K562 (cell line): ENCODE results near the gene SMG5. TPM values are rescaled to one million over a fixed set of nuclear protein-coding genes. Genes with fewer than 3 reads are reported as not detected.

ENCODE experiments used
- BCOR ChIP-seq: fragments of 450-650 bp; IDR thresholded peaks from 2 replicates; pipeline ENCODE4 v1.6.1; 2016
- CTCFL ChIP-seq: IDR thresholded peaks from 2 replicates; pipeline ENCODE4 v1.6.1; 2011; ENCODE audit warnings: borderline replicate concordance, low read depth, mild to moderate bottlenecking, moderate library complexity, low read length; ENCODE audit not compliant: insufficient read depth, poor library complexity, severe bottlenecking
- HMBOX1 ChIP-seq: sonication (generic); IDR thresholded peaks from 2 replicates; pipeline ENCODE4 v1.6.1; 2016
- MEIS2 ChIP-seq: fragments of 450-650 bp; IDR thresholded peaks from 2 replicates; pipeline ENCODE4 v1.6.1; 2014; ENCODE audit warnings: mild to moderate bottlenecking; ENCODE audit not compliant: partially characterized antibody
- NR2F6 ChIP-seq: fragments of 450-650 bp; formaldehyde crosslinking; IDR thresholded peaks from 2 replicates; pipeline ENCODE4 v1.4.0; 2020; ENCODE audit warnings: mild to moderate bottlenecking
- RNF219 ChIP-seq: fragments of 250-450 bp; sonication (Bioruptor Pico); IDR thresholded peaks from 2 replicates; pipeline ENCODE4 v1.5.0; 2022; ENCODE audit warnings: mild to moderate bottlenecking
- UBTF ChIP-seq, 2 experiments: IDR thresholded peaks; 2 replicates each; pipeline ENCODE4 v1.6.1; 2012; ENCODE audit warnings: improper control_type of control experiment in 2 of 2, low read depth in 2 of 2, low read length in 2 of 2, borderline replicate concordance in 1 of 2
- ZNF431 ChIP-seq: sonication (generic); formaldehyde crosslinking; IDR thresholded peaks from 2 replicates; pipeline ENCODE4 v1.8.0; 2022; ENCODE audit warnings: mild to moderate bottlenecking, missing genetic modification reagents
- ZNF445 ChIP-seq: fragments of 250-450 bp; sonication (Bioruptor Pico); IDR thresholded peaks from 2 replicates; pipeline ENCODE4 v1.4.0; 2020; ENCODE audit warnings: low read depth, mild to moderate bottlenecking, moderate library complexity
- ZSCAN29 ChIP-seq: fragments of 450-650 bp; IDR thresholded peaks from 2 replicates; pipeline ENCODE4 v1.6.1; 2017
- polyA plus RNA-seq, 8 experiments: library from polyadenylated mRNA; depleted of rRNA in 4 of 8; stranded (reverse) in 5 of 8; unstranded in 3 of 8; fragments of >200 nt; fragmentation: Nextera tagmentation in 2 of 8; fragmentation: Illumina TruSeq in 1 of 8; extraction: Ambion mirVana in 2 of 8; extraction: Trizol in 1 of 8; gene quantifications; 2 replicates each; pipeline versions ENCODE4 v1.2.1 to v1.2.3, GENCODE V29; 2011 to 2014; ENCODE audit warnings: inconsistent platforms in 1 of 8, missing spikeins in 1 of 8
- total RNA-seq, 7 experiments: library from RNA; depleted of rRNA in 6 of 7; stranded (reverse); fragments of >200 nt in 6 of 7; fragmentation: Illumina TruSeq in 2 of 7; extraction: Trizol in 2 of 7; gene quantifications; 2 replicates each; pipeline versions ENCODE4 v1.2.1 to v1.2.3, GENCODE V29; 2011 to 2021; ENCODE audit warnings: low replicate concordance in 1 of 7
- TF ChIP-seq, protein P1 (sequence below): fragments of 250-450 bp; sonication (Bioruptor Pico); IDR thresholded peaks from 2 replicates; pipeline ENCODE4 v1.4.0; 2020

The SMG5 gene
- total and polyA plus RNA-seq, 9 of the 15 experiments (the other 6 are each of a cell fraction or from before 2014, with no cell fraction given), result 1.4 to 85.9 (median 53.0) TPM

DNA sequence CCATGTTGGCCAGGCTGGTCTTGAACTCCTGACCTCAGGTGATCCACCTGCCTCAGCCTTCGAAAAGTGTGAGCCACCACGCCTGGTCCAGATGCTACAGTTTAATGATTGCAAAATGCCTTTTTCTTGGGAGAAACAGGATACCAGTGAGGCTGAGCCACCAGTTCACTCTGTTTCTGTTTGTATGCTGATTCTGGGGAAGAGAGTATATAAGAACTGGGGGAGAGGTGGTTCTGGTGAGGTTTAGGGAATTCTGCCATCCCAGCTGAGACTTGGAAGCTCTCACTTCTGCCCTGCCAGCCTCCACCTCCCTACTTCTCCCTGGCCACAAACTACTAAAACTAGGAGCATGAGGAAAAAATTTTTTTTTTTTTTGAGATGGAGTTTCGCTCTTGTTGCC is 77.9 kb downstream of the SMG5 start (continued):
- TF ChIP-seq, protein P1, sequence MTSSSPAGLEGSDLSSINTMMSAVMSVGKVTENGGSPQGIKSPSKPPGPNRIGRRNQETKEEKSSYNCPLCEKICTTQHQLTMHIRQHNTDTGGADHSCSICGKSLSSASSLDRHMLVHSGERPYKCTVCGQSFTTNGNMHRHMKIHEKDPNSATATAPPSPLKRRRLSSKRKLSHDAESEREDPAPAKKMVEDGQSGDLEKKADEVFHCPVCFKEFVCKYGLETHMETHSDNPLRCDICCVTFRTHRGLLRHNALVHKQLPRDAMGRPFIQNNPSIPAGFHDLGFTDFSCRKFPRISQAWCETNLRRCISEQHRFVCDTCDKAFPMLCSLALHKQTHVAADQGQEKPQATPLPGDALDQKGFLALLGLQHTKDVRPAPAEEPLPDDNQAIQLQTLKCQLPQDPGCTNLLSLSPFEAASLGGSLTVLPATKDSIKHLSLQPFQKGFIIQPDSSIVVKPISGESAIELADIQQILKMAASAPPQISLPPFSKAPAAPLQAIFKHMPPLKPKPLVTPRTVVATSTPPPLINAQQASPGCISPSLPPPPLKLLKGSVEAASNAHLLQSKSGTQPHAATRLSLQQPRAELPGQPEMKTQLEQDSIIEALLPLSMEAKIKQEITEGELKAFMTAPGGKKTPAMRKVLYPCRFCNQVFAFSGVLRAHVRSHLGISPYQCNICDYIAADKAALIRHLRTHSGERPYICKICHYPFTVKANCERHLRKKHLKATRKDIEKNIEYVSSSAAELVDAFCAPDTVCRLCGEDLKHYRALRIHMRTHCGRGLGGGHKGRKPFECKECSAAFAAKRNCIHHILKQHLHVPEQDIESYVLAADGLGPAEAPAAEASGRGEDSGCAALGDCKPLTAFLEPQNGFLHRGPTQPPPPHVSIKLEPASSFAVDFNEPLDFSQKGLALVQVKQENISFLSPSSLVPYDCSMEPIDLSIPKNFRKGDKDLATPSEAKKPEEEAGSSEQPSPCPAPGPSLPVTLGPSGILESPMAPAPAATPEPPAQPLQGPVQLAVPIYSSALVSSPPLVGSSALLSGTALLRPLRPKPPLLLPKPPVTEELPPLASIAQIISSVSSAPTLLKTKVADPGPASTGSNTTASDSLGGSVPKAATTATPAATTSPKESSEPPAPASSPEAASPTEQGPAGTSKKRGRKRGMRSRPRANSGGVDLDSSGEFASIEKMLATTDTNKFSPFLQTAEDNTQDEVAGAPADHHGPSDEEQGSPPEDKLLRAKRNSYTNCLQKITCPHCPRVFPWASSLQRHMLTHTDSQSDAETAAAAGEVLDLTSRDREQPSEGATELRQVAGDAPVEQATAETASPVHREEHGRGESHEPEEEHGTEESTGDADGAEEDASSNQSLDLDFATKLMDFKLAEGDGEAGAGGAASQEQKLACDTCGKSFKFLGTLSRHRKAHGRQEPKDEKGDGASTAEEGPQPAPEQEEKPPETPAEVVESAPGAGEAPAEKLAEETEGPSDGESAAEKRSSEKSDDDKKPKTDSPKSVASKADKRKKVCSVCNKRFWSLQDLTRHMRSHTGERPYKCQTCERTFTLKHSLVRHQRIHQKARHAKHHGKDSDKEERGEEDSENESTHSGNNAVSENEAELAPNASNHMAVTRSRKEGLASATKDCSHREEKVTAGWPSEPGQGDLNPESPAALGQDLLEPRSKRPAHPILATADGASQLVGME (CRISPR knock-in tag), result no peak
- TF ChIP-seq RNF219 (CRISPR knock-in tag) (no peak), NR2F6 (no peak), HMBOX1 (no peak), ZSCAN29 (no peak), ZNF431 (no peak), UBTF (IDR thresholded peaks at IDR 0.05; ENCODE audit: borderline replicate concordance in 1 of 2, low read depth in 2 of 2, low read length in 2 of 2) (no peak), BCOR (no peak), MEIS2 (no peak), CTCFL (no peak), ZNF445 (CRISPR knock-in tag) (no peak)
- TF ChIP-seq, all 486 proteins: peak for 0
